Stomach (tissue), 9 donors: ENCODE data around the gene FAM193A. TPM values are rescaled to one million over a fixed set of nuclear protein-coding genes. Genes with fewer than 3 reads are reported as not detected.

Source experiments
- DNase-seq, 2 donors: peaks; one replicate each; pipeline versions ENCODE4 v3.0.0 to v3.0.0-alpha.2; 2013 to 2019
- H3K27ac ChIP-seq, 5 donors: fragments of 200-600 bp in 4 of 5; sonication (generic) in 4 of 5; one replicate each; pipeline ENCODE4 v1.5.1; 2013 to 2019; ENCODE audit warnings: mild to moderate bottlenecking in 1 of 5, moderate library complexity in 1 of 5
- H3K27me3 ChIP-seq, 3 donors: fragments of 200-600 bp; sonication (generic); one replicate each; pipeline ENCODE4 v1.5.1; 2017 to 2019; ENCODE audit warnings: mixed run types in 1 of 3
- H3K36me3 ChIP-seq, 4 donors: fragments of 200-600 bp; sonication (generic); 1 replicate in 3 of 4; 2 replicates in 1 of 4; pipeline ENCODE4 v1.5.1; 2016 to 2019
- H3K4me1 ChIP-seq, 4 donors: fragments of 200-600 bp; sonication (generic); one replicate each; pipeline ENCODE4 v1.5.1; 2016 to 2019
- H3K4me3 ChIP-seq, 4 donors: fragments of 200-600 bp; sonication (generic) in 3 of 4; one replicate each; pipeline ENCODE4 v1.5.1; 2016 to 2019; ENCODE audit warnings: mild to moderate bottlenecking in 1 of 4
- H3K9me3 ChIP-seq, 4 donors: fragments of 200-600 bp; sonication (generic); one replicate each; pipeline ENCODE4 v1.5.1; 2016 to 2019
- CTCF ChIP-seq, 7 experiments: fragments of 450-650 bp in 4 of 7; fragments of 200-600 bp in 3 of 7; sonication (generic) in 3 of 7; IDR thresholded peaks; one replicate each; pipeline ENCODE4 v1.5.1; 2016 to 2019; ENCODE audit warnings: antibody characterized with exemption in 7 of 7, control low read depth in 2 of 7, mild to moderate bottlenecking in 1 of 7
- EP300 ChIP-seq: sonication (generic); formaldehyde crosslinking; IDR thresholded peaks from one replicate; pipeline ENCODE4 v1.6.1; 2017; ENCODE audit warnings: antibody characterized with exemption
- POLR2A ChIP-seq, 4 donors: fragments of 450-650 bp; IDR thresholded peaks; one replicate each; pipeline ENCODE4 v1.6.1; 2016; ENCODE audit warnings: antibody characterized with exemption in 4 of 4, control low read depth in 2 of 4, mild to moderate bottlenecking in 1 of 4, moderate library complexity in 1 of 4
- POLR2AphosphoS5 ChIP-seq, 3 donors: sonication (generic); formaldehyde crosslinking; IDR thresholded peaks; one replicate each; pipeline ENCODE4 v1.6.1; 2016; ENCODE audit warnings: antibody characterized with exemption in 3 of 3
- WGBS, 5 donors: extraction: QIAGEN DNeasy Blood & Tissue Kit in 3 of 5; methylation state at CpG; one replicate each; pipeline versions ENCODE4 v1.1.5 to v1.1.7; 2013 to 2018; 5-methylcytosine and 5-hydroxymethylcytosine counted together
- intact Hi-C: fragments of 100-400 bp; cut with DNase I; formaldehyde crosslinking; loops from one replicate; pipeline ENCODE4 v1.15.1; 2023; ENCODE audit warnings: low total_unique reads
- polyA plus RNA-seq, 3 donors: library from polyadenylated mRNA; stranded (reverse); fragments of 200-250 nt; gene quantifications; one replicate each; pipeline ENCODE4 v1.2.3, GENCODE V29; 2013
- total RNA-seq, 5 donors: library from RNA; depleted of rRNA; stranded (reverse); fragments of >200 nt; gene quantifications; one replicate each; pipeline versions ENCODE4 v1.1.0 to v1.2.3, GENCODE V29; 2014 to 2016
- donor health status: healthy with polysubstance abuse.
- donor health status: Bipolar disorder and iron deficiency.
- donor health status: healthy.

Gene FAM193A
- total and polyA plus RNA-seq, 8 donors = 4.9 to 107 (median 26.0) TPM

- 73 to 79% (median 77%) methylated on average over 9 of the region's 9 CpGs for WGBS, 5 donors
- Histone ChIP-seq H3K9me3 (no peaks in the 10 kb centered on the region), H3K27me3 (no peaks in the 10 kb centered on the region), H3K36me3 (peaks cover 29 to 61% (median 41%) of the 10 kb centered on the region in 4 donors), H3K4me1 (peaks cover 44 to 87% (median 55%) of the 10 kb centered on the region in 4 donors), H3K4me3 (no peak overlapping the region), H3K27ac (peak overlapping the region; percentile 25 to 69 (median 32))
- intact Hi-C loops = no loop called here
- TF ChIP-seq CTCF (IDR thresholded peaks at IDR 0.05) (no peak), POLR2AphosphoS5 (IDR thresholded peaks at IDR 0.05) (no peak), EP300 (no peak), POLR2A (IDR thresholded peaks at IDR 0.05) (no peak)
- DNase-seq = no peak
Observed at GRCh38 chr4:2489841-2490552, 46.5 kb upstream of the FAM193A start.

- DNase-seq = no peak
- Histone ChIP-seq H3K4me1 (peaks cover 17 to 81% (median 44%) of the 10 kb centered on the region in 4 donors), H3K27ac (peak overlapping the region in 2 of 5 donors; percentile 38 to 45), H3K36me3 (peaks cover 40 to 91% (median 67%) of the 10 kb centered on the region in 4 donors), H3K4me3 (no peak overlapping the region), H3K27me3 (no peaks in the 10 kb centered on the region), H3K9me3 (no peaks in the 10 kb centered on the region)
- no peak for TF ChIP-seq POLR2A (IDR thresholded peaks at IDR 0.05)
- TF ChIP-seq POLR2AphosphoS5 (IDR thresholded peaks at IDR 0.05) = no peak
- TF ChIP-seq EP300 = no peak
- no peak for TF ChIP-seq CTCF (IDR thresholded peaks at IDR 0.05)
- 74 to 100% (median 86%) methylated on average over 1 of the region's 1 CpG for WGBS, 5 donors
- intact Hi-C loops = no loop called here
Observed at GRCh38 chr4:2492970-2493369, 43.5 kb upstream of the FAM193A start.

- Histone ChIP-seq H3K36me3 (peaks cover 52 to 97% (median 87%) of the 10 kb centered on the region in 4 donors), H3K27me3 (no peaks in the 10 kb centered on the region), H3K9me3 (no peaks in the 10 kb centered on the region), H3K27ac (peak overlapping the region; percentile 6 to 77 (median 72)), H3K4me3 (no peak overlapping the region), H3K4me1 (peaks cover 7 to 61% (median 28%) of the 10 kb centered on the region in 4 donors)
- intact Hi-C loops = no loop called here
- TF ChIP-seq CTCF (IDR thresholded peaks at IDR 0.05) = no peak
- no peak for TF ChIP-seq EP300
- TF ChIP-seq POLR2A (IDR thresholded peaks at IDR 0.05) = no peak
- TF ChIP-seq POLR2AphosphoS5 (IDR thresholded peaks at IDR 0.05) = no peak
- 39 to 64% (median 49%) methylated on average over 3 of the region's 3 CpGs for WGBS, 5 donors
- DNase-seq = no peak
Observed at GRCh38 chr4:2494992-2495391, 41.5 kb upstream of the FAM193A start.

- DNase-seq = no peak
- Histone ChIP-seq H3K27ac (peak overlapping the region in 2 of 5 donors; percentile 18 to 25), H3K9me3 (no peaks in the 10 kb centered on the region), H3K4me3 (no peak overlapping the region), H3K36me3 (peaks cover 56 to 98% (median 87%) of the 10 kb centered on the region in 4 donors), H3K4me1 (peaks cover 7 to 50% (median 27%) of the 10 kb centered on the region in 4 donors), H3K27me3 (no peaks in the 10 kb centered on the region)
- intact Hi-C loops = no loop called here
- WGBS, 5 donors = 94 to 99% (median 98%) methylated on average over 4 of the region's 4 CpGs
- TF ChIP-seq EP300 = no peak
- TF ChIP-seq CTCF (IDR thresholded peaks at IDR 0.05) = no peak
- TF ChIP-seq POLR2AphosphoS5 (IDR thresholded peaks at IDR 0.05) = no peak
- no peak for TF ChIP-seq POLR2A (IDR thresholded peaks at IDR 0.05)
Observed at GRCh38 chr4:2497324-2497723, 39.1 kb upstream of the FAM193A start.
